H1 (cell line): ENCODE results near the gene CTPS2. TPM values are rescaled to one million over a fixed set of nuclear protein-coding genes. Genes with fewer than 3 reads are reported as not detected.

ENCODE experiments used
- CTCF ChIA-PET: fragments of 300-600 bp; sonication (Branson Sonifier 250); formaldehyde crosslinking; loops from one replicate; lab custom pipeline; 2021; ENCODE audit not compliant: partially characterized antibody; lab: Charles Lee
- POLR2A ChIA-PET: fragments of 300-600 bp; sonication (Branson Sonifier 250); formaldehyde crosslinking; loops from one replicate; lab custom pipeline; 2021; ENCODE audit warnings: inconsistent platforms; ENCODE audit not compliant: partially characterized antibody; lab: Charles Lee
- DNase-seq, 2 experiments: peaks; one replicate each; pipeline versions ENCODE4 v3.0.0 to v3.0.0-alpha.2; 2010 to 2022; ENCODE audit warnings: low spot score in 2 of 2, low read depth in 1 of 2, mixed read lengths in 1 of 2
- FAIRE-seq: peaks from 2 replicates; lab custom pipeline; 2011; peaks lifted over from hg19 to GRCh38; lab: Jason Lieb, UNC
- H2AFZ ChIP-seq: 2 replicates; pipeline ENCODE4 v1.8.1; 2012; ENCODE audit warnings: low read length, inconsistent platforms
- H2AK5ac ChIP-seq: 2 replicates; pipeline ENCODE4 v1.6.1; 2013; ENCODE audit warnings: low read depth, low read length
- H2BK120ac ChIP-seq: replicated peaks from 2 replicates; pipeline ENCODE3; 2013; ENCODE audit warnings: low read depth, low read length, inconsistent platforms
- H2BK12ac ChIP-seq: 2 replicates; pipeline ENCODE4 v1.6.1; 2013; ENCODE audit warnings: low read depth, low read length
- H2BK15ac ChIP-seq: 2 replicates; pipeline ENCODE4 v1.6.1; 2013; ENCODE audit warnings: low read length
- H2BK20ac ChIP-seq: 2 replicates; pipeline ENCODE4 v1.6.1; 2013; ENCODE audit warnings: low read length
- H2BK5ac ChIP-seq: 2 replicates; pipeline ENCODE4 v1.6.1; 2013; ENCODE audit warnings: low read depth, low read length
- H3K14ac ChIP-seq: 2 replicates; pipeline ENCODE4 v1.6.1; 2013; ENCODE audit warnings: inconsistent platforms; ENCODE audit not compliant: insufficient read length
- H3K18ac ChIP-seq: 2 replicates; pipeline ENCODE4 v1.6.1; 2013; ENCODE audit warnings: low read length; ENCODE audit errors: extremely low read depth
- H3K23ac ChIP-seq: 2 replicates; pipeline ENCODE4 v1.6.1; 2013; ENCODE audit warnings: inconsistent platforms; ENCODE audit not compliant: insufficient read length
- H3K23me2 ChIP-seq: 2 replicates; pipeline ENCODE4 v1.6.1; 2013; ENCODE audit warnings: low read depth, low read length
- H3K27ac ChIP-seq: 2 replicates; pipeline ENCODE4 v1.6.1; 2011; ENCODE audit warnings: low read depth, low read length, inconsistent platforms
- H3K27me3 ChIP-seq, 4 experiments: replicated peaks in 1 of 4; 1 replicate in 1 of 4; 2 replicates in 3 of 4; pipeline versions ENCODE4 v1.6.1 to v1.8.1; 2011 to 2013; ENCODE audit warnings: low read length in 3 of 4, mild to moderate bottlenecking in 3 of 4, inconsistent platforms in 2 of 4, mixed read lengths in 2 of 4, moderate library complexity in 1 of 4; ENCODE audit not compliant: control insufficient read depth in 3 of 4, insufficient read depth in 3 of 4; ENCODE audit errors: extremely low read depth in 1 of 4
- H3K36me3 ChIP-seq, 4 experiments: 2 replicates each; pipeline versions ENCODE4 v1.6.1 to v1.8.1; 2011 to 2013; ENCODE audit warnings: mild to moderate bottlenecking in 4 of 4, low read length in 3 of 4, moderate library complexity in 2 of 4, control low read depth in 1 of 4, inconsistent platforms in 1 of 4; ENCODE audit not compliant: insufficient read depth in 4 of 4, control insufficient read depth in 2 of 4
- H3K4ac ChIP-seq: replicated peaks from 2 replicates; pipeline ENCODE3; 2013; ENCODE audit warnings: low read length, low read depth, mixed read lengths, inconsistent platforms; ENCODE audit not compliant: insufficient read length
- H3K4me1 ChIP-seq, 4 experiments: replicated peaks in 1 of 4; 1 replicate in 1 of 4; 2 replicates in 3 of 4; pipeline versions ENCODE4 v1.6.1 to v1.8.1; 2011 to 2013; ENCODE audit warnings: low read length in 3 of 4, inconsistent platforms in 2 of 4, mixed read lengths in 1 of 4; ENCODE audit not compliant: insufficient read depth in 4 of 4, control insufficient read depth in 3 of 4
- H3K4me2 ChIP-seq, 2 experiments: 2 replicates each; pipeline versions ENCODE4 v1.6.1 to v1.8.1; 2011 to 2013; ENCODE audit warnings: low read depth in 2 of 2, low read length in 2 of 2, control low read depth in 1 of 2, inconsistent platforms in 1 of 2, mild to moderate bottlenecking in 1 of 2; ENCODE audit not compliant: insufficient read depth in 1 of 2
- H3K4me3 ChIP-seq, 4 experiments: fragments of 200-600, 300-600 bp in 1 of 4; sonication (generic), shearing (Covaris generic), sonication (Bioruptor Twin) in 1 of 4; 2 replicates each; pipeline versions ENCODE4 v1.5.1 to v1.8.1; 2011 to 2016; ENCODE audit warnings: low read length in 4 of 4, low read depth in 3 of 4, control low read depth in 2 of 4, inconsistent platforms in 2 of 4, mild to moderate bottlenecking in 2 of 4, mixed read lengths in 1 of 4, moderate library complexity in 1 of 4; ENCODE audit not compliant: insufficient read depth in 2 of 4; ENCODE audit errors: extremely low read depth in 1 of 4
- H3K56ac ChIP-seq: replicated peaks from 2 replicates; pipeline ENCODE3; 2013; ENCODE audit warnings: low read depth, mild to moderate bottlenecking, mixed read lengths, low read length, inconsistent platforms; ENCODE audit not compliant: insufficient read length
- H3K79me1 ChIP-seq: 2 replicates; pipeline ENCODE4 v1.6.1; 2013; ENCODE audit warnings: low read depth, low read length, control low read depth
- H3K79me2 ChIP-seq, 2 experiments: 2 replicates each; pipeline versions ENCODE4 v1.6.1 to v1.8.1; 2012 to 2013; ENCODE audit warnings: low read length in 2 of 2, mild to moderate bottlenecking in 2 of 2, inconsistent platforms in 1 of 2; ENCODE audit not compliant: insufficient read depth in 2 of 2, control insufficient read depth in 1 of 2
- H3K9ac ChIP-seq, 4 experiments: replicated peaks in 1 of 4; 1 replicate in 1 of 4; 2 replicates in 3 of 4; pipeline versions ENCODE4 v1.6.1 to v1.8.1; 2011 to 2013; ENCODE audit warnings: low read depth in 3 of 4, low read length in 3 of 4, control low read depth in 2 of 4, mild to moderate bottlenecking in 2 of 4, moderate library complexity in 2 of 4, inconsistent platforms in 1 of 4; ENCODE audit errors: extremely low read depth in 1 of 4
- H3K9me3 ChIP-seq, 2 experiments: 2 replicates each; pipeline versions ENCODE4 v1.6.1 to v1.8.1; 2012 to 2013; ENCODE audit warnings: mild to moderate bottlenecking in 2 of 2, moderate library complexity in 2 of 2, control low read depth in 1 of 2, inconsistent platforms in 1 of 2, low read depth in 1 of 2, low read length in 1 of 2, mixed read lengths in 1 of 2; ENCODE audit not compliant: insufficient read depth in 2 of 2
- H4K20me1 ChIP-seq, 2 experiments: replicated peaks in 1 of 2; 2 replicates each; pipeline versions ENCODE3 to v1.8.1; 2011 to 2013; ENCODE audit warnings: inconsistent platforms in 2 of 2, low read length in 2 of 2, mild to moderate bottlenecking in 1 of 2; ENCODE audit not compliant: insufficient read depth in 2 of 2, control insufficient read depth in 1 of 2
- H4K5ac ChIP-seq: 2 replicates; pipeline ENCODE4 v1.6.1; 2013; ENCODE audit warnings: low read length, low read depth, mixed read lengths, inconsistent platforms; ENCODE audit not compliant: insufficient read length
- H4K8ac ChIP-seq: 2 replicates; pipeline ENCODE4 v1.8.0; 2013; ENCODE audit warnings: mild to moderate bottlenecking, moderate library complexity, low read length, inconsistent platforms; ENCODE audit not compliant: insufficient read depth; ENCODE audit errors: extremely low read depth
- H4K91ac ChIP-seq: replicated peaks from 2 replicates; pipeline ENCODE3; 2013; ENCODE audit warnings: low read length, mixed read lengths, inconsistent platforms; ENCODE audit not compliant: insufficient read length
- ATF3 ChIP-seq: IDR thresholded peaks from 2 replicates; pipeline ENCODE4 v1.6.1; 2011; ENCODE audit warnings: low read depth, mild to moderate bottlenecking, low read length; ENCODE audit not compliant: insufficient read depth
- BACH1 ChIP-seq: IDR thresholded peaks from 2 replicates; pipeline ENCODE4 v1.6.1; 2012; ENCODE audit warnings: low read length, improper control_type of control experiment
- CREB1 ChIP-seq: IDR thresholded peaks from 2 replicates; pipeline ENCODE4 v1.6.1; 2012; ENCODE audit warnings: inconsistent platforms
- E2F6 ChIP-seq: IDR thresholded peaks from 2 replicates; pipeline ENCODE4 v1.6.1; 2012; ENCODE audit warnings: inconsistent platforms
- JUND ChIP-seq: IDR thresholded peaks from 2 replicates; pipeline ENCODE4 v1.6.1; 2011; ENCODE audit warnings: mild to moderate bottlenecking, improper control_type of control experiment, low read length
- KDM5A ChIP-seq: fragments of 200-600 bp; IDR thresholded peaks from 2 replicates; pipeline ENCODE4 v1.7.1; 2012; ENCODE audit warnings: mild to moderate bottlenecking, low read length, inconsistent platforms, mixed read lengths
- POLR2A ChIP-seq, 2 experiments: IDR thresholded peaks; 1 replicate in 1 of 2; 2 replicates in 1 of 2; pipeline ENCODE4 v1.6.1; 2011; ENCODE audit warnings: low read depth in 2 of 2, low read length in 2 of 2, mild to moderate bottlenecking in 2 of 2; ENCODE audit errors: control extremely low read depth in 1 of 2
- RNF2 ChIP-seq: fragments of 200-900, 300-1000 bp; sonication (generic); IDR thresholded peaks from 2 replicates; pipeline ENCODE4 v1.7.1; 2016; ENCODE audit warnings: borderline replicate concordance, low read depth, mild to moderate bottlenecking, antibody characterized with exemption, low read length; ENCODE audit not compliant: poor library complexity, severe bottlenecking; ENCODE audit errors: missing control alignments
- RXRA ChIP-seq: IDR thresholded peaks from 2 replicates; pipeline ENCODE4 v1.6.1; 2011; ENCODE audit warnings: low read depth, mild to moderate bottlenecking, low read length, moderate library complexity; ENCODE audit not compliant: insufficient read depth
- SAP30 ChIP-seq: fragments of 300-600 bp; sonication (generic); IDR thresholded peaks from 2 replicates; pipeline ENCODE4 v1.7.1; 2012; ENCODE audit warnings: low read length, moderate library complexity, mild to moderate bottlenecking, inconsistent platforms; ENCODE audit not compliant: insufficient read depth, insufficient replicate concordance
- SIRT6 ChIP-seq: IDR thresholded peaks from one replicate; pipeline ENCODE4 v1.7.1; 2012; ENCODE audit warnings: low read length, inconsistent platforms
- SIX5 ChIP-seq: IDR thresholded peaks from 2 replicates; pipeline ENCODE4 v1.6.1; 2011; ENCODE audit warnings: mild to moderate bottlenecking, low read depth, low read length
- SP2 ChIP-seq: IDR thresholded peaks from 2 replicates; pipeline ENCODE4 v1.6.1; 2012; ENCODE audit warnings: mild to moderate bottlenecking, low read length, inconsistent platforms
- ZNF274 ChIP-seq: IDR thresholded peaks from 2 replicates; pipeline ENCODE4 v1.7.0; 2012; ENCODE audit warnings: low read length, borderline replicate concordance; ENCODE audit errors: extremely low read depth
- WGBS, 2 experiments: shearing (Covaris generic) in 1 of 2; methylation state at CpG; one replicate each; pipeline versions ENCODE4 v1.1.6 to v1.1.7; 2013 to 2015; ENCODE audit warnings: low lambda C conversion rate in 2 of 2, mixed read lengths in 2 of 2, inconsistent platforms in 1 of 2, low coverage in 1 of 2, missing lambda C conversion rate in 1 of 2; ENCODE audit not compliant: insufficient replicate concordance in 2 of 2, insufficient coverage in 1 of 2, insufficient read length in 1 of 2; ENCODE audit errors: extremely low coverage in 1 of 2, missing lambda C conversion rate in 1 of 2; 5-methylcytosine and 5-hydroxymethylcytosine counted together
- polyA plus RNA-seq, 7 experiments: library from polyadenylated mRNA; depleted of rRNA in 3 of 7; stranded (reverse) in 5 of 7; unstranded in 2 of 7; fragments of >200 nt in 5 of 7; fragments of 200-250 nt in 2 of 7; gene quantifications; 1 replicate in 5 of 7; 2 replicates in 1 of 7; 4 replicates in 1 of 7; pipeline versions ENCODE4 v1.2.1 to v1.2.3, GENCODE V29; 2011 to 2013; ENCODE audit warnings: missing spikeins in 2 of 7, mixed read lengths in 2 of 7
- total RNA-seq: library from RNA; stranded (reverse); fragmentation: NEBNext Ultra II Directional; extraction: Animal tissue kit (Norgen Biotek cat#: 25700); gene quantifications from 2 replicates; pipeline ENCODE4 v1.2.1, GENCODE V29; 2021

CTPS2 gene
- total and polyA plus RNA-seq, 2 of the 8 experiments (the other 6 are each of a cell fraction or from before 2014, with no cell fraction given): 17.1 to 34.0 TPM

- Histone ChIP-seq H4K5ac (no peak overlapping the region), H2BK20ac (no peak overlapping the region), H4K91ac (no peak overlapping the region), H4K20me1 (no peaks in the 10 kb centered on the region), H3K36me3 (peaks cover 0 to 10% (median 0%) of the 10 kb centered on the region in 4 experiments; a peak in 3 of 8 replicates), H3K23ac (no peak overlapping the region), H3K4me3 (no peak overlapping the region), H2AFZ (no peak overlapping the region), H2AK5ac (no peak overlapping the region), H2BK120ac (no peak overlapping the region), H2BK5ac (no peak overlapping the region), H2BK15ac (no peak overlapping the region), H3K14ac (no peak overlapping the region), H3K27me3 (no peaks in the 10 kb centered on the region), H3K79me2 (no peaks in the 10 kb centered on the region), H3K9me3 (no peaks in the 10 kb centered on the region), H3K4ac (no peak overlapping the region), H3K79me1 (no peaks in the 10 kb centered on the region), H3K23me2 (no peaks in the 10 kb centered on the region), H3K4me1 (no peaks in the 10 kb centered on the region), H4K8ac (no peak overlapping the region), H3K4me2 (no peak overlapping the region), H3K18ac (no peak overlapping the region), H3K27ac (no peak overlapping the region), H3K56ac (no peak overlapping the region), H2BK12ac (no peak overlapping the region), H3K9ac (no peak overlapping the region)
- TF ChIP-seq CREB1: no peak
- TF ChIP-seq BACH1: no peak
- TF ChIP-seq POLR2A (IDR thresholded peaks at IDR 0.05; ENCODE audit: control extremely low read depth in 1 of 2, low read depth in 2 of 2, low read length in 2 of 2): no peak
- no peak for TF ChIP-seq RXRA
- no peak for TF ChIP-seq SIRT6
- TF ChIP-seq ATF3: no peak
- no peak for TF ChIP-seq RNF2
- TF ChIP-seq SP2: no peak
- no peak for TF ChIP-seq KDM5A
- TF ChIP-seq ZNF274: no peak
- no peak for TF ChIP-seq E2F6
- no peak for TF ChIP-seq SAP30
- TF ChIP-seq SIX5: no peak
- no peak for TF ChIP-seq JUND
- CTCF ChIA-PET: interaction anchor here (0.6 to 1.5 kb wide), 5 partner anchors 11 to 217 kb away, joined by 3 to 8 read pairs (median 3); no protein-coding TSS in a partner anchor
- FAIRE-seq (no peak), DNase-seq (no peak)
- POLR2A ChIA-PET: no interaction called here
- 84% methylated on average over 7 of the region's 7 CpGs; no CpG with 5 or more reads in 1 of the 2 experiments for WGBS, 2 experiments
Measured at GRCh38 chrX:16653424-16653823, 59.0 kb downstream of the CTPS2 start.
